Nephron progenitor cell (in vitro differentiated cells): ENCODE measurements around the gene ARHGAP9.

Experiments used
- DNase-seq: peaks from one replicate; pipeline ENCODE4 v3.0.0; 2021
- H3K27ac Mint-ChIP-seq: 2 replicates; pipeline ENCODE4 v1.8.0; 2021; ENCODE audit warnings: mild to moderate bottlenecking, moderate library complexity, mixed read lengths
- H3K27me3 Mint-ChIP-seq: 2 replicates; pipeline ENCODE4 v1.8.0; 2021; ENCODE audit warnings: mild to moderate bottlenecking, low read depth, mixed read lengths; ENCODE audit not compliant: poor library complexity
- H3K36me3 Mint-ChIP-seq: 2 replicates; pipeline ENCODE4 v1.8.0; 2021; ENCODE audit warnings: low read depth, mixed read lengths
- H3K4me1 Mint-ChIP-seq: 2 replicates; pipeline ENCODE4 v1.8.0; 2021; ENCODE audit warnings: mixed read lengths
- H3K4me3 Mint-ChIP-seq: 2 replicates; pipeline ENCODE4 v1.8.0; 2021; ENCODE audit warnings: mild to moderate bottlenecking, moderate library complexity, mixed read lengths
- H3K9me3 Mint-ChIP-seq: 2 replicates; pipeline ENCODE4 v1.8.0; 2021; ENCODE audit warnings: mild to moderate bottlenecking, moderate library complexity, mixed read lengths
- TF ChIP-seq, protein P1 (sequence below): fragments of 200-600 bp; sonication (generic); IDR thresholded peaks from 2 replicates; pipeline ENCODE4 v1.5.0; 2021; ENCODE audit warnings: antibody characterized with exemption

The ARHGAP9 gene

DNA sequence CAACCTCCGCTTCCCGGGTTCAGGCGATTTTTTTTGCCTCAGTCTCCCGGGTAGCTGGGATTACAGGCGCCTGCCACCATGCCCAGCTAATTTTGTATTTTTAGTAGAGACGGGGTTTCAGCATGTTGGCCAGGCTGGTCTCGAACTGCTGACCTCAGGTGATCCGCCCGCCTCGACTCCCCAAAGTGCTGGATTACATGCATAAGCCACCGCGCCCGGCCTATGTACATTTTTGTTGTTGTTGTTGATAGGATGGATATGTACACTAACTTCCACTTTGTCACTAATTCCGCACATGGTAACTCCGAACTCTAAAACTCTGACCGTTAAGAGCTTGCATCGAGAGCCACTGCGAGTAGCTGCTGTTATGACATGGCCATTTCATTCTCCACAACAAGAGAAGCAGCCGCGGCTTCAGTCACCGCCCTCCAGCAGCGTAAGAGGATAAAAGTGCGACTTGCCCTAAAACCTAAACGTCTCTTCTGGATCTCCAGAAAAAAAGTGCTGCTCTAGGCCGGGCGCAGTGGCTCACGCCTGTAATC is 7.5 kb upstream of the ARHGAP9 start:
- peaks cover 26% of the 10 kb centered on the region for H3K36me3 Mint-ChIP-seq
- no peak overlapping the region for H3K27ac Mint-ChIP-seq
- H3K4me3 Mint-ChIP-seq, result peak overlapping the region; percentile 96
- no peak for DNase-seq
- no peaks in the 10 kb centered on the region for H3K9me3 Mint-ChIP-seq
- H3K4me1 Mint-ChIP-seq, result peaks cover 16% of the 10 kb centered on the region
- H3K27me3 Mint-ChIP-seq, result peaks cover 15% of the 10 kb centered on the region
- TF ChIP-seq, protein P1, sequence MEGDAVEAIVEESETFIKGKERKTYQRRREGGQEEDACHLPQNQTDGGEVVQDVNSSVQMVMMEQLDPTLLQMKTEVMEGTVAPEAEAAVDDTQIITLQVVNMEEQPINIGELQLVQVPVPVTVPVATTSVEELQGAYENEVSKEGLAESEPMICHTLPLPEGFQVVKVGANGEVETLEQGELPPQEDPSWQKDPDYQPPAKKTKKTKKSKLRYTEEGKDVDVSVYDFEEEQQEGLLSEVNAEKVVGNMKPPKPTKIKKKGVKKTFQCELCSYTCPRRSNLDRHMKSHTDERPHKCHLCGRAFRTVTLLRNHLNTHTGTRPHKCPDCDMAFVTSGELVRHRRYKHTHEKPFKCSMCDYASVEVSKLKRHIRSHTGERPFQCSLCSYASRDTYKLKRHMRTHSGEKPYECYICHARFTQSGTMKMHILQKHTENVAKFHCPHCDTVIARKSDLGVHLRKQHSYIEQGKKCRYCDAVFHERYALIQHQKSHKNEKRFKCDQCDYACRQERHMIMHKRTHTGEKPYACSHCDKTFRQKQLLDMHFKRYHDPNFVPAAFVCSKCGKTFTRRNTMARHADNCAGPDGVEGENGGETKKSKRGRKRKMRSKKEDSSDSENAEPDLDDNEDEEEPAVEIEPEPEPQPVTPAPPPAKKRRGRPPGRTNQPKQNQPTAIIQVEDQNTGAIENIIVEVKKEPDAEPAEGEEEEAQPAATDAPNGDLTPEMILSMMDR, result no peak

GRCh38 chr12:57485695-57486094 is 6.0 kb upstream of the ARHGAP9 start:
- Mint-ChIP-seq H3K36me3 (peaks cover 13% of the 10 kb centered on the region), H3K27me3 (peaks cover 30% of the 10 kb centered on the region), H3K9me3 (no peaks in the 10 kb centered on the region), H3K27ac (no peak overlapping the region), H3K4me1 (peaks cover 15% of the 10 kb centered on the region), H3K4me3 (no peak overlapping the region)
- TF ChIP-seq, protein P1, result no peak
- no peak for DNase-seq

GRCh38 chr12:57483466-57483865 is 3.8 kb upstream of the ARHGAP9 start:
- Mint-ChIP-seq H3K27me3 (peaks cover 52% of the 10 kb centered on the region), H3K36me3 (no peaks in the 10 kb centered on the region), H3K9me3 (no peaks in the 10 kb centered on the region), H3K4me1 (peaks cover 12% of the 10 kb centered on the region), H3K27ac (no peak overlapping the region), H3K4me3 (no peak overlapping the region)
- TF ChIP-seq, protein P1, result no peak
- DNase-seq, result no peak

GRCh38 chr12:57481671-57482070 is 2.0 kb upstream of the ARHGAP9 start:
- H3K4me3 Mint-ChIP-seq, result no peak overlapping the region
- peaks cover 30% of the 10 kb centered on the region for H3K4me1 Mint-ChIP-seq
- DNase-seq, result no peak
- H3K9me3 Mint-ChIP-seq, result no peaks in the 10 kb centered on the region
- H3K36me3 Mint-ChIP-seq, result no peaks in the 10 kb centered on the region
- no peak overlapping the region for H3K27ac Mint-ChIP-seq
- TF ChIP-seq, protein P1, result no peak
- H3K27me3 Mint-ChIP-seq, result peaks cover 70% of the 10 kb centered on the region

- H3K27me3 Mint-ChIP-seq, result peaks cover 96% of the 10 kb centered on the region
- no peak overlapping the region for H3K27ac Mint-ChIP-seq
- no peak for DNase-seq
- peaks cover 46% of the 10 kb centered on the region for H3K4me1 Mint-ChIP-seq
- no peaks in the 10 kb centered on the region for H3K36me3 Mint-ChIP-seq
- no peak overlapping the region for H3K4me3 Mint-ChIP-seq
- H3K9me3 Mint-ChIP-seq, result no peaks in the 10 kb centered on the region
- TF ChIP-seq, protein P1, result no peak
These were observed 657 bp downstream of the ARHGAP9 start for GRCh38 chr12:57479043-57479375.
